ENCODE data around the gene RIPOR2.

RIPOR2 gene, protein sequence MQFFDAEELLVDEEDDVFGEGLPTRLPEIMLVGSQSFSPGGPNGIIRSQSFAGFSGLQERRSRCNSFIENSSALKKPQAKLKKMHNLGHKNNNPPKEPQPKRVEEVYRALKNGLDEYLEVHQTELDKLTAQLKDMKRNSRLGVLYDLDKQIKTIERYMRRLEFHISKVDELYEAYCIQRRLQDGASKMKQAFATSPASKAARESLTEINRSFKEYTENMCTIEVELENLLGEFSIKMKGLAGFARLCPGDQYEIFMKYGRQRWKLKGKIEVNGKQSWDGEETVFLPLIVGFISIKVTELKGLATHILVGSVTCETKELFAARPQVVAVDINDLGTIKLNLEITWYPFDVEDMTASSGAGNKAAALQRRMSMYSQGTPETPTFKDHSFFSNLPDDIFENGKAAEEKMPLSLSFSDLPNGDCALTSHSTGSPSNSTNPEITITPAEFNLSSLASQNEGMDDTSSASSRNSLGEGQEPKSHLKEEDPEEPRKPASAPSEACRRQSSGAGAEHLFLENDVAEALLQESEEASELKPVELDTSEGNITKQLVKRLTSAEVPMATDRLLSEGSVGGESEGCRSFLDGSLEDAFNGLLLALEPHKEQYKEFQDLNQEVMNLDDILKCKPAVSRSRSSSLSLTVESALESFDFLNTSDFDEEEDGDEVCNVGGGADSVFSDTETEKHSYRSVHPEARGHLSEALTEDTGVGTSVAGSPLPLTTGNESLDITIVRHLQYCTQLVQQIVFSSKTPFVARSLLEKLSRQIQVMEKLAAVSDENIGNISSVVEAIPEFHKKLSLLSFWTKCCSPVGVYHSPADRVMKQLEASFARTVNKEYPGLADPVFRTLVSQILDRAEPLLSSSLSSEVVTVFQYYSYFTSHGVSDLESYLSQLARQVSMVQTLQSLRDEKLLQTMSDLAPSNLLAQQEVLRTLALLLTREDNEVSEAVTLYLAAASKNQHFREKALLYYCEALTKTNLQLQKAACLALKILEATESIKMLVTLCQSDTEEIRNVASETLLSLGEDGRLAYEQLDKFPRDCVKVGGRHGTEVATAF

DNA sequence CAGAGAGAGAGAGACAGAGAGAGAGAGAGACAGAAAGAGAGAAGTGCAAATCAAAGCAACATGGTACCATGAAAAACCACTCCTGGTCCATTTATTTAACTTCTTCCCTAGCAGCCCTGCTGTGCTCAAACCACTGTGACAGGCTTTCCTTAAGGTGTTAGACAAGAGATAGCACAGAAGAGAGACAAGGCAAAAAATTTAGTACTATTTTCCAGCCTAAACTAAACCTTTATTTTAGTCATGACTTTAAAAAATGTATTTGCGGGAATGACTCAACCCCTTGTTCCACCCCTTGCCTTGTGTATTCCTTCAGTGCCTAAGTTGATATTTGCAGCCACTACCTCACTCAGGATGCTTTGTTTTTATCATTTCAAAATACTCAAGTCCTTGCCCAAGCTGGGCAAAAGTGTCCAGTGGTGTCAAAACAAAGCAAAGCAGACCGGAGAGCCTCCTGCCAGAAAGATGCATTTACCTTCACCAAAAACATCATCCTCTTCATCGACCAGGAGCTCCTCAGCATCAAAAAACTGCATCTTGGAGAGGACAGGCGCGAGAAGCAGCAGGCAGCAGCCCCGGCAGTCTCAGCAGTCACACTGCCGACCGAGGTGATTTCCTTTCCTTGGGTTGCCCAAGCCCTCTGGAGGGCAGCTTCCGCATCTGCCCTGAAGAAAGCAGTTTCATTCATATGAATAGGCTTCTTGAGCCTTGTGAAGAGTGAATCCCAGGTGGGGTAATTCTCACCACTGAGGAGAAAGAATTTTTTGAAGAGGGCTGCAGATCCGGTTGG is at the start of gene RIPOR2:
Gene RIPOR2, minus strand, starts transcription at position 595 of the 787 bp plus-strand sequence. Its CDS starts 62 bp downstream, at position 533.
- no peak within 1 kb of the TSS for H3K9ac ChIP-seq (ENCODE audit: low read length in 2 of 2)
- H3K4me1 ChIP-seq (ENCODE audit: control insufficient read depth, insufficient read depth, low read length): peaks cover 8% of the 10 kb centered on the region
- H3K27ac ChIP-seq (ENCODE audit: low read length): no peak within 1 kb of the TSS
- H3K9me3 ChIP-seq (ENCODE audit: control insufficient read depth in 2 of 2, low read length in 2 of 2): no peaks in the 10 kb centered on the region
- H3K36me3 ChIP-seq (ENCODE audit: control insufficient read depth in 2 of 2, insufficient read depth in 2 of 2, low read length in 2 of 2): no peaks in the 10 kb centered on the region
- no peaks in the 10 kb centered on the region for H3K27me3 ChIP-seq (ENCODE audit: control insufficient read depth in 1 of 2, insufficient read depth in 2 of 2, low read length in 2 of 2)
- H3K4me3 ChIP-seq (ENCODE audit: low read length in 2 of 2): no peak within 1 kb of the TSS

DNA sequence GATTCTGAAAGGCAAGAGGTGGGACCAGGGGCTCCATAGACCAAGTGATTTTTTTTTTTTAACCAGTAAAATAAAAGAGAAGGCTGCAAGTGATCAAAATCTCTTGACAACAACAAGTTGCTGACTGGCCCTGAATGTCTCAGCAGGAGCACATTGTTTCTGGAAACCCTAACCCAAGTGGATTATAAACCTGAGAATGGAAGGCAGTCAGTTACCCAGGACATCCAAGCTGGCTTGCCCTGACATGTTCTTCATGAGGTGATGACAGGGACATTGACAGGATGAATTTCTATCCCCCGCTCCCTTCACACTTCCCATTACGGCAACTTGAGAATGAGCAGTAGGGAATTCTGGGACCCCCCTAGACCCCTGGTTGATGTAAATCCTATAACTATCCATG is 49.6 kb upstream of the RIPOR2 start:
- Histone ChIP-seq H3K9ac (ENCODE audit: low read length in 2 of 2) (no peak overlapping the region), H3K4me1 (ENCODE audit: control insufficient read depth, insufficient read depth, low read length) (no peaks in the 10 kb centered on the region), H3K36me3 (ENCODE audit: control insufficient read depth in 2 of 2, insufficient read depth in 2 of 2, low read length in 2 of 2) (no peaks in the 10 kb centered on the region), H3K4me3 (ENCODE audit: low read length in 2 of 2) (no peak overlapping the region), H3K27ac (ENCODE audit: low read length) (no peak overlapping the region), H3K27me3 (ENCODE audit: control insufficient read depth in 1 of 2, insufficient read depth in 2 of 2, low read length in 2 of 2) (no peaks in the 10 kb centered on the region), H3K9me3 (ENCODE audit: control insufficient read depth in 2 of 2, low read length in 2 of 2) (peaks cover 0 to 2% of the 10 kb centered on the region in 2 donors)

DNA sequence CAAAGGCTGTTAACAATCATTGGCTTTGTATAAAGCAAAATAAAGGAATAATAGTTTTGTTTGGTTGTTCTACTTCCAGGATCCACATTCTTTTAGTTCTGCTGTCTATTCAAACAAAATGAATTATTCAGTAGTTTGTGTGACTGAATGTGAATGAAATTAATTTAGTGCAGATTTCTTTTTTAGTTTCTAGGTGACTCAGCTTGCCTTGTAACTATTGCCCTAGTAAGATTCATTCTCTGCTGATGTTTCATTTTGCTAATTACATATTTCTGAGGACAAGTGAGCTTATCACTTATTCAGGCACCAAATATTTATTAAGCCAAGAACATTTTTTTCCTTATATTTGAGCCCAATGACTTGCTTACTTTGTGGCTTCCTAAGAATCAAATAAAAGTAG is 46.5 kb upstream of the RIPOR2 start:
- Histone ChIP-seq H3K9me3 (ENCODE audit: control insufficient read depth in 2 of 2, low read length in 2 of 2) (peaks cover 0 to under 1% of the 10 kb centered on the region in 2 donors), H3K27ac (ENCODE audit: low read length) (no peak overlapping the region), H3K4me1 (ENCODE audit: control insufficient read depth, insufficient read depth, low read length) (no peaks in the 10 kb centered on the region), H3K27me3 (ENCODE audit: control insufficient read depth in 1 of 2, insufficient read depth in 2 of 2, low read length in 2 of 2) (no peaks in the 10 kb centered on the region), H3K36me3 (ENCODE audit: control insufficient read depth in 2 of 2, insufficient read depth in 2 of 2, low read length in 2 of 2) (no peaks in the 10 kb centered on the region), H3K9ac (ENCODE audit: low read length in 2 of 2) (no peak overlapping the region), H3K4me3 (ENCODE audit: low read length in 2 of 2) (no peak overlapping the region)

DNA sequence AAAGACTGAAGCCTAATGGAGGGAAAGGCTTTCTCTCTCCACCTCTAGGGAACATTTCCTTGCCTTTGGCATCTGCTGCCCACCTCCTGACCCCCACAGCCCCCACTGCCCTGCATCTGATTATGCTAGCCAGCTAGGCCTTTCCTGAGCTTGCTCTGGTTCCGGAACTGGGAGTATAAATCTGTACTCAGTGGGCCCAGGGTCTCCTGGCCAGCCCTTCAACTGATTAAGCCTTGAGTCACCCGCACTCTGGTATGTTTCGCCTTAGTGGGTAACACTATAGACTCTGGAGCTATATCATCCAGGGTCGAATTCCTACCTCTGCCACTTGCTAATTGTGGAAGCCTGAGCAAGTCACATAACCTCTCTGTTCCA is 45.6 kb upstream of the RIPOR2 start:
- H3K9ac ChIP-seq (ENCODE audit: low read length in 2 of 2): no peak overlapping the region
- no peaks in the 10 kb centered on the region for H3K4me1 ChIP-seq (ENCODE audit: control insufficient read depth, insufficient read depth, low read length)
- H3K27ac ChIP-seq (ENCODE audit: low read length): no peak overlapping the region
- no peaks in the 10 kb centered on the region for H3K9me3 ChIP-seq (ENCODE audit: control insufficient read depth in 2 of 2, low read length in 2 of 2)
- no peaks in the 10 kb centered on the region for H3K27me3 ChIP-seq (ENCODE audit: control insufficient read depth in 1 of 2, insufficient read depth in 2 of 2, low read length in 2 of 2)
- no peaks in the 10 kb centered on the region for H3K36me3 ChIP-seq (ENCODE audit: control insufficient read depth in 2 of 2, insufficient read depth in 2 of 2, low read length in 2 of 2)
- no peak overlapping the region for H3K4me3 ChIP-seq (ENCODE audit: low read length in 2 of 2)

DNA sequence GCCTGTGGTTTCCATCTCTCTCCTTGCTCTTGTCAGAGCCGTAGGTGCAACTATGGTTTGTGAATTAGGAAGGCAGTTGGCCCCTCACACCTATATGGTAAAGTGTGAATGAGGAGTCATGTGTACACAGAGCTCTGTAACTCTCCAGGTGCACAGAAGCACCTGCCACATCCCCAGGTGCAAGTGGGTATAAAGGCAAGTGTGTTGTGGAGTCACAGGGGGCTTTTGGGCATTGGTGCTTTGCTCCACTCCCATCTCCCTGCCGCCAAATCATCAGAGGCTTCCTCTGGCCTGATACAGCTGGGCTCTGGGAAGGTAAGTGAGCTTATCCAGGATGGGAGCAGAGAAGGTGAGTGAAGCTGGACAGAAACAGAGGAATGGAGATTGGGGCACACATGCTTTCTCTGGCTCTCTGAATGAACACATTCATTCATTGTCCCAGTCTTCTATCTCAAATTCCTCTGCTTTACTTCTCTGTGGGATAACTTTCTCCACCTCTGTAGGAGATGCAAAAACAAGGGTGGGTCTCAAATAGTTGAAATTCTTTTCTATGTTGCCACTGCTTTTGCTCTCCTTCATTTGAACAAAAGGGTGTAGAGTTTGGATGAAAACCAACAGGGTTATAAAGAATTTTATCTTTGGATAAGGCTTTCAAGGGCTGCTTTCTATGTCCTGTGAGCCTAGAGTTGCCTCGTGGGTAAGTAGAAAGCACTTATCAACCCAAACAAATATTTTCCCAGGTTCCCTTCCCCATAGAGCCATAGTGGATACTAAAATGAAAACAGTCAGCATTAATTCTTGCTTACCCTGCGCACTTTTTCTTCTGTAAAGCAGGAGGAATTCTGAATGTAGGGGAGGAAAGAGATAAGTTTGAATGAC is 45.0 kb upstream of the RIPOR2 start:
- H3K4me3 ChIP-seq (ENCODE audit: low read length in 2 of 2): no peak overlapping the region
- H3K27me3 ChIP-seq (ENCODE audit: control insufficient read depth in 1 of 2, insufficient read depth in 2 of 2, low read length in 2 of 2): no peaks in the 10 kb centered on the region
- H3K4me1 ChIP-seq (ENCODE audit: control insufficient read depth, insufficient read depth, low read length): no peaks in the 10 kb centered on the region
- H3K27ac ChIP-seq (ENCODE audit: low read length): no peak overlapping the region
- no peaks in the 10 kb centered on the region for H3K36me3 ChIP-seq (ENCODE audit: control insufficient read depth in 2 of 2, insufficient read depth in 2 of 2, low read length in 2 of 2)
- no peaks in the 10 kb centered on the region for H3K9me3 ChIP-seq (ENCODE audit: control insufficient read depth in 2 of 2, low read length in 2 of 2)
- no peak overlapping the region for H3K9ac ChIP-seq (ENCODE audit: low read length in 2 of 2)

DNA sequence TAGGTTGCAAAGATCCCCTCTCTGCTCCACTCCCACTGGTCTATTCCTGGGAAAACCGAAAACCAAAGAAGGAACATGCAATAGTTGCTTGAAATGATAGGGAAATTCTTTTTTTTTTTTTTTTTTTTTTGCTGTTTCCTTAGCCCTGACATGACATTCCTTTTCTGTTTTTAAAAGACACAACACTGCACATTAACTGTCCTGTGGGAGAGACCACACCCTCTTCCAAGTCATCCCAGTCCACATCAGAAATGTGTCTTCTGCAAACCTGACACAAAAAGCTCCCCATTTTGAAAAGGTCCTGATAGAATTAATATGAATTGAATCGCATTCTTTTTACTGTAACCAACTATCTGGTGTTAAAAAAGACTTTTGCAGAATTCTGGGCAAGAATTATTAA is 43.4 kb upstream of the RIPOR2 start:
- Histone ChIP-seq H3K9me3 (ENCODE audit: control insufficient read depth in 2 of 2, low read length in 2 of 2) (no peaks in the 10 kb centered on the region), H3K4me3 (ENCODE audit: low read length in 2 of 2) (no peak overlapping the region), H3K27ac (ENCODE audit: low read length) (no peak overlapping the region), H3K4me1 (ENCODE audit: control insufficient read depth, insufficient read depth, low read length) (no peaks in the 10 kb centered on the region), H3K27me3 (ENCODE audit: control insufficient read depth in 1 of 2, insufficient read depth in 2 of 2, low read length in 2 of 2) (no peaks in the 10 kb centered on the region), H3K36me3 (ENCODE audit: control insufficient read depth in 2 of 2, insufficient read depth in 2 of 2, low read length in 2 of 2) (no peaks in the 10 kb centered on the region), H3K9ac (ENCODE audit: low read length in 2 of 2) (no peak overlapping the region)

DNA sequence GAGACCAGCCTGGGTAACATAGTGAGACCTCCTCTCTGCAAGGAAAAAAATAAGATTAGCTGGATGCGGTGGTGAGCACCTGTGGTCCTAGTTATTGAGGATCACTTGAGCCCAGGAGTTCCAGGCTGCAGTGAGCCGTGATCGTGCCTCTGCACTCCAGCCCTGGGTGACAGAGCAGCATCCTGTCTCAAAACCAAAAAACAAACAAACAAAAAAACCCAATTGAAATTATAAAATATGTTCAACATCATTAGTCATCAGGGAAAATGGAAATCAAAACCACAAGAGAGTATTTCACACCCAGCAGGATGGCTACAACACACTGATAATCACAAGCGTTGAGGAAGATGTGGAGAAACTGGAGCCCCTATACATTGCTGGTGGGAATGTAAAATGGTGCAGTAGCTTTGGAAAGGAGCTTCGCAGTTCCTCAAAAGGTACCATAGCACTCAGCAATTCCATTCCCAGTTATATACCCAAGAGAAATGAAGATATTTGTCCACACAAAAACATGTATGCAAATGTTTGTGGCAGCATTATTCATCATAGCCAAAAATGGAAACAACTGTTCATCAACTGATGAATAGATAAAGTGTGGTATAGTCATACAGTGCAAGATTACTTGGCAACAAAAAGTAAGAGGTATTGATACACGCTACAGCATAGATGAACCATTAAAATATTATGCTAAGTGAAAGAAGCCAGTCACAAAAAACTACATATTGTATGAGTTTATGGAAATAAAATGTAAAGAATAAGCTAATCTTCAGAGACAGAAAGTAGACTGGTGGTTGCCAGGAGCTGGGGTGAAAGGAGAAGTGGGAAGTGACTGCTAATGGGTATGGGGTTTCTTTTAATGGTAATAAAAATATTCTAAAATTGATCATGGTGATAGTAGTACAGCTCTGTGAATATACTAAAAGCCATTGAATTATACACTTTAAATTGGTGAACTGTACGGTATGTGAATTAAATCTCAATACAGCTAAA is 38.7 kb upstream of the RIPOR2 start:
- Histone ChIP-seq H3K9me3 (ENCODE audit: control insufficient read depth in 2 of 2, low read length in 2 of 2) (no peaks in the 10 kb centered on the region), H3K4me1 (ENCODE audit: control insufficient read depth, insufficient read depth, low read length) (no peaks in the 10 kb centered on the region), H3K9ac (ENCODE audit: low read length in 2 of 2) (no peak overlapping the region)

DNA sequence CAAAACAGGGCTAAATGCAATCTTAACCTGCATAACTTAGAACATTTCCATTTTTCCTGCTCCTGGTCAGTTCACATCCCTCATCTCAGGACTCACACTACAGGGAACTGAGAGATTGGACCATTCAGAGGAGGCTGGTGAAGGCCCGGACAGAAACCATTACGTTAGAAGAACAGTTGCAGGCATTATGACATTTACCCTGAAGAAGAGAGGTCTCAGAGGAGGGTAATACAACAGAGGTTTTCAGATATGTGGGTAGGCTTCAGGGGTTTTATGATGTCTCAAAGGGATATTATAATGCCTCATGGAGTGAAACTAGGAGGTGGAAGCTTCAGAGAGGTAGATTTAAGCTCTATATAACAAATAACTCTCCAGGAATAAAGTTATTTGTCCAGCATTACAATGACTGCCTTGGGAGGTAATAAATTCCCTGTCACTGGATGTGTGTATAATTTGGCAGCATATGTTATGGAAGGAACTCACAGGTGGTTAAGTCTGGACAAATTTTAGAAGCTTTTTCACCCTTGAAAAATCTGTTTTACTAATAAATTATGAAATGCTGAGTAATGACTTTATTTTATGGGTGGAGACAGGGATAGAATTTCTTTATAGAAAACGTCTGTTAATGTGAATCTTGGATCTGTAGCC is 36.7 kb upstream of the RIPOR2 start:
- H3K27me3 ChIP-seq (ENCODE audit: control insufficient read depth in 1 of 2, insufficient read depth in 2 of 2, low read length in 2 of 2): no peaks in the 10 kb centered on the region
- H3K36me3 ChIP-seq (ENCODE audit: control insufficient read depth in 2 of 2, insufficient read depth in 2 of 2, low read length in 2 of 2): no peaks in the 10 kb centered on the region
- no peak overlapping the region for H3K27ac ChIP-seq (ENCODE audit: low read length)
- no peaks in the 10 kb centered on the region for H3K4me1 ChIP-seq (ENCODE audit: control insufficient read depth, insufficient read depth, low read length)
- H3K4me3 ChIP-seq (ENCODE audit: low read length in 2 of 2): no peak overlapping the region
- no peaks in the 10 kb centered on the region for H3K9me3 ChIP-seq (ENCODE audit: control insufficient read depth in 2 of 2, low read length in 2 of 2)
- H3K9ac ChIP-seq (ENCODE audit: low read length in 2 of 2): no peak overlapping the region

More for the DNA sequence above, 38.7 kb upstream of the RIPOR2 start:
- no peak overlapping the region for H3K4me3 ChIP-seq (ENCODE audit: low read length in 2 of 2)
- H3K27me3 ChIP-seq (ENCODE audit: control insufficient read depth in 1 of 2, insufficient read depth in 2 of 2, low read length in 2 of 2): no peaks in the 10 kb centered on the region
- no peaks in the 10 kb centered on the region for H3K36me3 ChIP-seq (ENCODE audit: control insufficient read depth in 2 of 2, insufficient read depth in 2 of 2, low read length in 2 of 2)
- no peak overlapping the region for H3K27ac ChIP-seq (ENCODE audit: low read length)

DNA sequence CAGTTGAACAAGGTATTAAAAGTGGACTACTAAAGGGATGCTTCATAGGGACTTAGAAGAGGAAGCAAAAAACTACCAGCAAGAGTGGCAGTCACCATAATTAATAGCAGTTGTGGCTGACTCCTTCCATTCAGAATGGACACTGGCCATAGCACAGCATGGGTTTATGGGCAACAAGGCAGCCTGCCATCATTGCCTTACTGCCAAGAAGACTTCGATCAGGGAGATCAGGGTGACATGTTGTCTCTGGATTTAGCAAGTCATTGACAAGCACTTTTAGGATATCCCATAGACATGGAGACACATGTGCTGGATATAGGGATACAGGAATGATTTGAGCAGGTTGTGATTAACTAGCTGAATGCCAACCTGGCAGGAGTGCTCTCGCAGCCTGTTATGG is 35.3 kb upstream of the RIPOR2 start:
- no peaks in the 10 kb centered on the region for H3K9me3 ChIP-seq (ENCODE audit: control insufficient read depth in 2 of 2, low read length in 2 of 2)
- H3K9ac ChIP-seq (ENCODE audit: low read length in 2 of 2): no peak overlapping the region
- H3K27ac ChIP-seq (ENCODE audit: low read length): no peak overlapping the region
- H3K4me3 ChIP-seq (ENCODE audit: low read length in 2 of 2): no peak overlapping the region
- no peaks in the 10 kb centered on the region for H3K36me3 ChIP-seq (ENCODE audit: control insufficient read depth in 2 of 2, insufficient read depth in 2 of 2, low read length in 2 of 2)
- H3K27me3 ChIP-seq (ENCODE audit: control insufficient read depth in 1 of 2, insufficient read depth in 2 of 2, low read length in 2 of 2): no peaks in the 10 kb centered on the region
- H3K4me1 ChIP-seq (ENCODE audit: control insufficient read depth, insufficient read depth, low read length): no peaks in the 10 kb centered on the region

Data from stomach smooth muscle (tissue), 2 donors.